Osteoblast (primary cell): ENCODE measurements around the gene SMIM23. TPM values are rescaled to one million over a fixed set of nuclear protein-coding genes. Genes with fewer than 3 reads are reported as not detected.

Experiments
- DNase-seq: peaks from one replicate; pipeline ENCODE4 v3.0.0; 2011; ENCODE audit warnings: low spot score, mixed read lengths; ENCODE audit not compliant: insufficient read length; ENCODE audit errors: missing footprints
- H2AFZ ChIP-seq: 2 replicates; pipeline ENCODE4 v1.6.0; 2011; ENCODE audit warnings: mild to moderate bottlenecking, low read length
- H3K27ac ChIP-seq: 2 replicates; pipeline ENCODE4 v1.5.1; 2011; ENCODE audit warnings: mild to moderate bottlenecking, low read depth, low read length, moderate library complexity
- H3K27me3 ChIP-seq: 2 replicates; pipeline ENCODE4 v1.6.0; 2012; ENCODE audit warnings: mild to moderate bottlenecking, control low read depth, inconsistent platforms, low read length, moderate library complexity; ENCODE audit not compliant: insufficient read depth
- H3K36me3 ChIP-seq: 2 replicates; pipeline ENCODE4 v1.5.1; 2011; ENCODE audit warnings: mild to moderate bottlenecking, low read length, control low read depth, moderate library complexity; ENCODE audit not compliant: insufficient read depth
- H3K4me1 ChIP-seq: 2 replicates; pipeline ENCODE4 v1.5.1; 2011; ENCODE audit warnings: mild to moderate bottlenecking, low read length, control low read depth, moderate library complexity; ENCODE audit not compliant: insufficient read depth
- H3K4me2 ChIP-seq: 2 replicates; pipeline ENCODE4 v1.6.0; 2011; ENCODE audit warnings: mild to moderate bottlenecking, low read length; ENCODE audit not compliant: insufficient read depth
- H3K4me3 ChIP-seq: fragments of 200-600 bp; sonication (generic); 3 replicates; pipeline ENCODE4 v1.5.1; 2012; ENCODE audit warnings: mild to moderate bottlenecking, low read length, inconsistent platforms; ENCODE audit not compliant: insufficient read depth
- H3K79me2 ChIP-seq: 2 replicates; pipeline ENCODE4 v1.6.0; 2012; ENCODE audit warnings: mild to moderate bottlenecking, low read length, control low read depth, inconsistent platforms; ENCODE audit not compliant: insufficient read depth
- H3K9me3 ChIP-seq: 2 replicates; pipeline ENCODE4 v1.5.1; 2011; ENCODE audit warnings: low read depth, low read length, control low read depth
- H4K20me1 ChIP-seq: 2 replicates; pipeline ENCODE4 v1.6.0; 2012; ENCODE audit warnings: mild to moderate bottlenecking, low read length, control low read depth; ENCODE audit not compliant: insufficient read depth
- total RNA-seq: library from RNA; depleted of rRNA; stranded (reverse); fragments of >200 nt; gene quantifications from 2 replicates; pipeline ENCODE4 v1.2.3, GENCODE V29; 2012
- TF ChIP-seq, protein P1 (sequence below): IDR thresholded peaks from 2 replicates; pipeline ENCODE4 v1.5.1; 2011; ENCODE audit warnings: mild to moderate bottlenecking, low read depth, low read length, moderate library complexity; ENCODE audit errors: extremely low read depth

Gene SMIM23
- total RNA-seq, 1 donor: not detected

DNA sequence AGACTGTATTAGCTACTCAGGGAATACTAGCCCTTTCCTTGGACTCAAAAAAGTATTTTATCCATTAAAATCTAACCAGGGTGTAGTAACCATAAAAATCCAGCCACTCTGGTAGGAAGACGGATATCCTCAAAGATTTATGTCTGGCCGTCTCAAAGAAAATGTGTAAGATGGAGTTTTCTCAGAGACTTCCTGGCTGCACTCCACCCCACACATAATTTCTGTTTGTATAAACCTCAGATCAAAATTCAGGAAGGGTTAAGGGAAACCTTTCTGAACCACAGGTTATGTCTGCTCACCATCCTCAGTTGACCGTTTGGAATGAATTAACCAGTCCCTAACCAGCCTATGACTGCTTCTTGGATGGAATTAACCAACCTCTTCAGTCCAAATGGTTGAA lies 13.8 kb upstream of the SMIM23 start:
- Histone ChIP-seq H3K4me2 (no peak overlapping the region), H3K9me3 (no peaks in the 10 kb centered on the region), H2AFZ (no peak overlapping the region), H3K79me2 (no peaks in the 10 kb centered on the region), H3K27me3 (no peaks in the 10 kb centered on the region), H3K36me3 (no peaks in the 10 kb centered on the region), H3K4me3 (no peak overlapping the region), H3K4me1 (no peaks in the 10 kb centered on the region), H4K20me1 (no peaks in the 10 kb centered on the region), H3K27ac (no peak overlapping the region)
- TF ChIP-seq, protein P1, sequence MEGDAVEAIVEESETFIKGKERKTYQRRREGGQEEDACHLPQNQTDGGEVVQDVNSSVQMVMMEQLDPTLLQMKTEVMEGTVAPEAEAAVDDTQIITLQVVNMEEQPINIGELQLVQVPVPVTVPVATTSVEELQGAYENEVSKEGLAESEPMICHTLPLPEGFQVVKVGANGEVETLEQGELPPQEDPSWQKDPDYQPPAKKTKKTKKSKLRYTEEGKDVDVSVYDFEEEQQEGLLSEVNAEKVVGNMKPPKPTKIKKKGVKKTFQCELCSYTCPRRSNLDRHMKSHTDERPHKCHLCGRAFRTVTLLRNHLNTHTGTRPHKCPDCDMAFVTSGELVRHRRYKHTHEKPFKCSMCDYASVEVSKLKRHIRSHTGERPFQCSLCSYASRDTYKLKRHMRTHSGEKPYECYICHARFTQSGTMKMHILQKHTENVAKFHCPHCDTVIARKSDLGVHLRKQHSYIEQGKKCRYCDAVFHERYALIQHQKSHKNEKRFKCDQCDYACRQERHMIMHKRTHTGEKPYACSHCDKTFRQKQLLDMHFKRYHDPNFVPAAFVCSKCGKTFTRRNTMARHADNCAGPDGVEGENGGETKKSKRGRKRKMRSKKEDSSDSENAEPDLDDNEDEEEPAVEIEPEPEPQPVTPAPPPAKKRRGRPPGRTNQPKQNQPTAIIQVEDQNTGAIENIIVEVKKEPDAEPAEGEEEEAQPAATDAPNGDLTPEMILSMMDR: no peak
- DNase-seq: no peak

DNA sequence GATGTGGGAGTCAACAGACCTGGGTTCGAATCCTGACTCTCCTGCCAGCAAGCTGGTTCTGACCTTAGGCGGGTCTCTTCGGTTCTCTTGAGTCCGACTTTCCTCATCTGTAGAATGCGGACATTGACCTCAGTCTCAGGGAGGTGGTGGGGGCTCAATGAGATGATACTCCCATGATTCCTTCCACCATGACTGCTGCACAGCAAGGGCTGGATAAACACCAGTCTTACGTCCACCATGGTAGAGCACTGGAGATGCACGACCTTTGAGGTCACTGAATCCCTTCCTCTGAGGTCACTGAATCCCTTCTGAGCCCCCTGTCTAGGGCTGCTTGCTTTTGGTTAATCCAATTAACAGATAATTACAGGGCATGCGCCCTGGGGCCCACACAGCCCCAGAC lies 12.5 kb upstream of the SMIM23 start:
- TF ChIP-seq, protein P1: no peak
- no peaks in the 10 kb centered on the region for H4K20me1 ChIP-seq
- no peaks in the 10 kb centered on the region for H3K9me3 ChIP-seq
- H3K27ac ChIP-seq: no peak overlapping the region
- H3K4me2 ChIP-seq: no peak overlapping the region
- no peaks in the 10 kb centered on the region for H3K4me1 ChIP-seq
- DNase-seq: no peak
- H3K4me3 ChIP-seq: no peak overlapping the region
- peaks cover 4% of the 10 kb centered on the region for H3K27me3 ChIP-seq
- H3K79me2 ChIP-seq: no peaks in the 10 kb centered on the region
- H2AFZ ChIP-seq: no peak overlapping the region
- H3K36me3 ChIP-seq: no peaks in the 10 kb centered on the region

DNA sequence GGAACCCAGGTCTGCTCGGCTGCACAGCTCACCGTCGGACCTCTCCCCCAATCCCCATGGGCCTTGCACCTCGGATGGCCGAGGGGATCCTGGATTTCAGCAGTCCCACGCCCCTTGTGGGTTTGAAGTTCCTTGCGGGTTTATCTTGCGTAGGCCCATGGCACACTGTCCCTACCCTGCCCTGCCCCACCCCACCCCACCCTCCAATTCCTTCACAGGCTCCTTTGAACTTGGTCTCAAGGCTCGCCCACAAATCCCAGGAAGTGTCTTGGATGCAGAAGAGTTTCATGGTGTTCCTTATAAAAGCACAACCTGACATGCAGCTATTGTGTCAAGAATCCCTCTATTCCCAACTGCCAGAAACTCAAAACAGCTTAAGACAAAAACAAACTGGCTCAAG lies 11.2 kb upstream of the SMIM23 start:
- Histone ChIP-seq H3K4me3 (no peak overlapping the region), H3K36me3 (no peaks in the 10 kb centered on the region), H3K9me3 (no peaks in the 10 kb centered on the region), H3K27me3 (peaks cover 9% of the 10 kb centered on the region), H3K4me1 (no peaks in the 10 kb centered on the region), H3K4me2 (no peak overlapping the region), H3K79me2 (no peaks in the 10 kb centered on the region), H4K20me1 (no peaks in the 10 kb centered on the region), H2AFZ (no peak overlapping the region), H3K27ac (no peak overlapping the region)
- no peak for DNase-seq
- TF ChIP-seq, protein P1: no peak

DNA sequence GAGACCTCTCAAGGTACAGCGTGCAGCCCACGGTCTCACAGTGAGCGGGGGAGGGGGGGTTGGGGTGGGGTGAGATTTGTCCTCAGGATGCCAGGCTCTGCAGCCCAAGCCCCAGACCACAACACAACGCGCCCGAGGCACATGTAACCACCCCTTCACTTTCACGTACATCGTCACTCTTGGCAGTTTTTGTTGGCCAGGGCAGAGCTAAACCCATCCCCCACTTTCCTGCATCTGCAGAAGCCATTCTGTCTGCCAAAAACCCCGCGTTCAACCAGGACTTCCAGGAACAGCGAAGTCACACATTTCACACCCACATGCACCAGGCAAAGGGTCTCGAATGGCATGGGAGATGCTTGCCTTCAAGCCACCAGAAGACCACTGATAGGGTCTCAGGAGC lies 9.4 kb upstream of the SMIM23 start:
- Histone ChIP-seq H4K20me1 (no peaks in the 10 kb centered on the region), H3K4me2 (no peak overlapping the region), H3K27me3 (peaks cover 14% of the 10 kb centered on the region), H3K4me1 (no peaks in the 10 kb centered on the region), H3K27ac (no peak overlapping the region), H3K9me3 (no peaks in the 10 kb centered on the region), H3K79me2 (no peaks in the 10 kb centered on the region), H3K4me3 (no peak overlapping the region), H2AFZ (no peak overlapping the region), H3K36me3 (no peaks in the 10 kb centered on the region)
- TF ChIP-seq, protein P1: no peak
- DNase-seq: no peak
